H1 (cell line): ENCODE results near the gene DOCK1. TPM values are rescaled to one million over a fixed set of nuclear protein-coding genes. Genes with fewer than 3 reads are reported as not detected.

ENCODE experiments used
- CTCF ChIA-PET: fragments of 300-600 bp; sonication (Branson Sonifier 250); formaldehyde crosslinking; loops from one replicate; lab custom pipeline; 2021; ENCODE audit not compliant: partially characterized antibody; lab: Charles Lee
- POLR2A ChIA-PET: fragments of 300-600 bp; sonication (Branson Sonifier 250); formaldehyde crosslinking; loops from one replicate; lab custom pipeline; 2021; ENCODE audit warnings: inconsistent platforms; ENCODE audit not compliant: partially characterized antibody; lab: Charles Lee
- DNase-seq, 2 experiments: peaks; one replicate each; pipeline versions ENCODE4 v3.0.0 to v3.0.0-alpha.2; 2010 to 2022; ENCODE audit warnings: low spot score in 2 of 2, low read depth in 1 of 2, mixed read lengths in 1 of 2
- FAIRE-seq: peaks from 2 replicates; lab custom pipeline; 2011; peaks lifted over from hg19 to GRCh38; lab: Jason Lieb, UNC
- H2AFZ ChIP-seq: 2 replicates; pipeline ENCODE4 v1.8.1; 2012; ENCODE audit warnings: low read length, inconsistent platforms
- H2AK5ac ChIP-seq: 2 replicates; pipeline ENCODE4 v1.6.1; 2013; ENCODE audit warnings: low read depth, low read length
- H2BK120ac ChIP-seq: replicated peaks from 2 replicates; pipeline ENCODE3; 2013; ENCODE audit warnings: low read depth, low read length, inconsistent platforms
- H2BK12ac ChIP-seq: 2 replicates; pipeline ENCODE4 v1.6.1; 2013; ENCODE audit warnings: low read depth, low read length
- H2BK15ac ChIP-seq: 2 replicates; pipeline ENCODE4 v1.6.1; 2013; ENCODE audit warnings: low read length
- H2BK20ac ChIP-seq: 2 replicates; pipeline ENCODE4 v1.6.1; 2013; ENCODE audit warnings: low read length
- H2BK5ac ChIP-seq: 2 replicates; pipeline ENCODE4 v1.6.1; 2013; ENCODE audit warnings: low read depth, low read length
- H3K14ac ChIP-seq: 2 replicates; pipeline ENCODE4 v1.6.1; 2013; ENCODE audit warnings: inconsistent platforms; ENCODE audit not compliant: insufficient read length
- H3K18ac ChIP-seq: 2 replicates; pipeline ENCODE4 v1.6.1; 2013; ENCODE audit warnings: low read length; ENCODE audit errors: extremely low read depth
- H3K23ac ChIP-seq: 2 replicates; pipeline ENCODE4 v1.6.1; 2013; ENCODE audit warnings: inconsistent platforms; ENCODE audit not compliant: insufficient read length
- H3K23me2 ChIP-seq: 2 replicates; pipeline ENCODE4 v1.6.1; 2013; ENCODE audit warnings: low read depth, low read length
- H3K27ac ChIP-seq: 2 replicates; pipeline ENCODE4 v1.6.1; 2011; ENCODE audit warnings: low read depth, low read length, inconsistent platforms
- H3K27me3 ChIP-seq, 4 experiments: replicated peaks in 1 of 4; 1 replicate in 1 of 4; 2 replicates in 3 of 4; pipeline versions ENCODE4 v1.6.1 to v1.8.1; 2011 to 2013; ENCODE audit warnings: low read length in 3 of 4, mild to moderate bottlenecking in 3 of 4, inconsistent platforms in 2 of 4, mixed read lengths in 2 of 4, moderate library complexity in 1 of 4; ENCODE audit not compliant: control insufficient read depth in 3 of 4, insufficient read depth in 3 of 4; ENCODE audit errors: extremely low read depth in 1 of 4
- H3K36me3 ChIP-seq, 4 experiments: 2 replicates each; pipeline versions ENCODE4 v1.6.1 to v1.8.1; 2011 to 2013; ENCODE audit warnings: mild to moderate bottlenecking in 4 of 4, low read length in 3 of 4, moderate library complexity in 2 of 4, control low read depth in 1 of 4, inconsistent platforms in 1 of 4; ENCODE audit not compliant: insufficient read depth in 4 of 4, control insufficient read depth in 2 of 4
- H3K4ac ChIP-seq: replicated peaks from 2 replicates; pipeline ENCODE3; 2013; ENCODE audit warnings: low read length, low read depth, mixed read lengths, inconsistent platforms; ENCODE audit not compliant: insufficient read length
- H3K4me1 ChIP-seq, 4 experiments: replicated peaks in 1 of 4; 1 replicate in 1 of 4; 2 replicates in 3 of 4; pipeline versions ENCODE4 v1.6.1 to v1.8.1; 2011 to 2013; ENCODE audit warnings: low read length in 3 of 4, inconsistent platforms in 2 of 4, mixed read lengths in 1 of 4; ENCODE audit not compliant: insufficient read depth in 4 of 4, control insufficient read depth in 3 of 4
- H3K4me2 ChIP-seq, 2 experiments: 2 replicates each; pipeline versions ENCODE4 v1.6.1 to v1.8.1; 2011 to 2013; ENCODE audit warnings: low read depth in 2 of 2, low read length in 2 of 2, control low read depth in 1 of 2, inconsistent platforms in 1 of 2, mild to moderate bottlenecking in 1 of 2; ENCODE audit not compliant: insufficient read depth in 1 of 2
- H3K4me3 ChIP-seq, 4 experiments: fragments of 200-600, 300-600 bp in 1 of 4; sonication (generic), shearing (Covaris generic), sonication (Bioruptor Twin) in 1 of 4; 2 replicates each; pipeline versions ENCODE4 v1.5.1 to v1.8.1; 2011 to 2016; ENCODE audit warnings: low read length in 4 of 4, low read depth in 3 of 4, control low read depth in 2 of 4, inconsistent platforms in 2 of 4, mild to moderate bottlenecking in 2 of 4, mixed read lengths in 1 of 4, moderate library complexity in 1 of 4; ENCODE audit not compliant: insufficient read depth in 2 of 4; ENCODE audit errors: extremely low read depth in 1 of 4
- H3K56ac ChIP-seq: replicated peaks from 2 replicates; pipeline ENCODE3; 2013; ENCODE audit warnings: low read depth, mild to moderate bottlenecking, mixed read lengths, low read length, inconsistent platforms; ENCODE audit not compliant: insufficient read length
- H3K79me1 ChIP-seq: 2 replicates; pipeline ENCODE4 v1.6.1; 2013; ENCODE audit warnings: low read depth, low read length, control low read depth
- H3K79me2 ChIP-seq, 2 experiments: 2 replicates each; pipeline versions ENCODE4 v1.6.1 to v1.8.1; 2012 to 2013; ENCODE audit warnings: low read length in 2 of 2, mild to moderate bottlenecking in 2 of 2, inconsistent platforms in 1 of 2; ENCODE audit not compliant: insufficient read depth in 2 of 2, control insufficient read depth in 1 of 2
- H3K9ac ChIP-seq, 4 experiments: replicated peaks in 1 of 4; 1 replicate in 1 of 4; 2 replicates in 3 of 4; pipeline versions ENCODE4 v1.6.1 to v1.8.1; 2011 to 2013; ENCODE audit warnings: low read depth in 3 of 4, low read length in 3 of 4, control low read depth in 2 of 4, mild to moderate bottlenecking in 2 of 4, moderate library complexity in 2 of 4, inconsistent platforms in 1 of 4; ENCODE audit errors: extremely low read depth in 1 of 4
- H3K9me3 ChIP-seq, 2 experiments: 2 replicates each; pipeline versions ENCODE4 v1.6.1 to v1.8.1; 2012 to 2013; ENCODE audit warnings: mild to moderate bottlenecking in 2 of 2, moderate library complexity in 2 of 2, control low read depth in 1 of 2, inconsistent platforms in 1 of 2, low read depth in 1 of 2, low read length in 1 of 2, mixed read lengths in 1 of 2; ENCODE audit not compliant: insufficient read depth in 2 of 2
- H4K20me1 ChIP-seq, 2 experiments: replicated peaks in 1 of 2; 2 replicates each; pipeline versions ENCODE3 to v1.8.1; 2011 to 2013; ENCODE audit warnings: inconsistent platforms in 2 of 2, low read length in 2 of 2, mild to moderate bottlenecking in 1 of 2; ENCODE audit not compliant: insufficient read depth in 2 of 2, control insufficient read depth in 1 of 2
- H4K5ac ChIP-seq: 2 replicates; pipeline ENCODE4 v1.6.1; 2013; ENCODE audit warnings: low read length, low read depth, mixed read lengths, inconsistent platforms; ENCODE audit not compliant: insufficient read length
- H4K8ac ChIP-seq: 2 replicates; pipeline ENCODE4 v1.8.0; 2013; ENCODE audit warnings: mild to moderate bottlenecking, moderate library complexity, low read length, inconsistent platforms; ENCODE audit not compliant: insufficient read depth; ENCODE audit errors: extremely low read depth
- H4K91ac ChIP-seq: replicated peaks from 2 replicates; pipeline ENCODE3; 2013; ENCODE audit warnings: low read length, mixed read lengths, inconsistent platforms; ENCODE audit not compliant: insufficient read length
- ASH2L ChIP-seq: fragments of 200-600, 300-600 bp; sonication (generic); IDR thresholded peaks from one replicate; pipeline ENCODE4 v1.7.1; 2017; ENCODE audit warnings: low read length
- CEBPB ChIP-seq: IDR thresholded peaks from 2 replicates; pipeline ENCODE4 v1.6.1; 2012; ENCODE audit warnings: low read depth, low read length
- CREB1 ChIP-seq: IDR thresholded peaks from 2 replicates; pipeline ENCODE4 v1.6.1; 2012; ENCODE audit warnings: inconsistent platforms
- EP300 ChIP-seq, 2 experiments: IDR thresholded peaks; 1 replicate in 1 of 2; 2 replicates in 1 of 2; pipeline ENCODE4 v1.6.1; 2011 to 2012; ENCODE audit warnings: low read depth in 2 of 2, low read length in 2 of 2, mild to moderate bottlenecking in 2 of 2, borderline replicate concordance in 1 of 2, inconsistent platforms in 1 of 2, moderate library complexity in 1 of 2
- GTF2F1 ChIP-seq: IDR thresholded peaks from 2 replicates; pipeline ENCODE4 v1.6.1; 2012; ENCODE audit warnings: low read depth, low read length, improper control_type of control experiment, borderline replicate concordance
- HDAC2 ChIP-seq, 2 experiments: fragments of 300-600 bp in 1 of 2; sonication (generic) in 1 of 2; IDR thresholded peaks; 2 replicates each; pipeline ENCODE4 v1.6.1; 2011 to 2012; ENCODE audit warnings: low read depth in 2 of 2, low read length in 2 of 2, mild to moderate bottlenecking in 2 of 2, moderate library complexity in 2 of 2, borderline replicate concordance in 1 of 2, inconsistent platforms in 1 of 2
- JUND ChIP-seq: IDR thresholded peaks from 2 replicates; pipeline ENCODE4 v1.6.1; 2011; ENCODE audit warnings: mild to moderate bottlenecking, improper control_type of control experiment, low read length
- POLR2AphosphoS5 ChIP-seq: IDR thresholded peaks from 2 replicates; pipeline ENCODE4 v1.6.1; 2011; ENCODE audit warnings: low read depth, low read length
- RXRA ChIP-seq: IDR thresholded peaks from 2 replicates; pipeline ENCODE4 v1.6.1; 2011; ENCODE audit warnings: low read depth, mild to moderate bottlenecking, low read length, moderate library complexity; ENCODE audit not compliant: insufficient read depth
- SAP30 ChIP-seq: fragments of 300-600 bp; sonication (generic); IDR thresholded peaks from 2 replicates; pipeline ENCODE4 v1.7.1; 2012; ENCODE audit warnings: low read length, moderate library complexity, mild to moderate bottlenecking, inconsistent platforms; ENCODE audit not compliant: insufficient read depth, insufficient replicate concordance
- SIN3A ChIP-seq, 2 experiments: IDR thresholded peaks in 1 of 2; conservative IDR thresholded peaks in 1 of 2; 2 replicates each; pipeline ENCODE4 v1.6.1; 2011 to 2012; ENCODE audit warnings: low read length in 2 of 2, improper control_type of control experiment in 1 of 2, low read depth in 1 of 2, mild to moderate bottlenecking in 1 of 2
- SP2 ChIP-seq: IDR thresholded peaks from 2 replicates; pipeline ENCODE4 v1.6.1; 2012; ENCODE audit warnings: mild to moderate bottlenecking, low read length, inconsistent platforms
- TAF1 ChIP-seq: IDR thresholded peaks from 2 replicates; pipeline ENCODE4 v1.6.1; 2011; ENCODE audit warnings: mild to moderate bottlenecking, low read depth, low read length
- TBP ChIP-seq: IDR thresholded peaks from 2 replicates; pipeline ENCODE4 v1.6.1; 2011; ENCODE audit warnings: low read depth, low read length, improper control_type of control experiment
- TCF12 ChIP-seq: IDR thresholded peaks from 2 replicates; pipeline ENCODE4 v1.6.1; 2011; ENCODE audit warnings: low read depth, mild to moderate bottlenecking, low read length
- ZNF274 ChIP-seq: IDR thresholded peaks from 2 replicates; pipeline ENCODE4 v1.7.0; 2012; ENCODE audit warnings: low read length, borderline replicate concordance; ENCODE audit errors: extremely low read depth
- WGBS, 2 experiments: shearing (Covaris generic) in 1 of 2; methylation state at CpG; one replicate each; pipeline versions ENCODE4 v1.1.6 to v1.1.7; 2013 to 2015; ENCODE audit warnings: low lambda C conversion rate in 2 of 2, mixed read lengths in 2 of 2, inconsistent platforms in 1 of 2, low coverage in 1 of 2, missing lambda C conversion rate in 1 of 2; ENCODE audit not compliant: insufficient replicate concordance in 2 of 2, insufficient coverage in 1 of 2, insufficient read length in 1 of 2; ENCODE audit errors: extremely low coverage in 1 of 2, missing lambda C conversion rate in 1 of 2; 5-methylcytosine and 5-hydroxymethylcytosine counted together
- polyA plus RNA-seq, 7 experiments: library from polyadenylated mRNA; depleted of rRNA in 3 of 7; stranded (reverse) in 5 of 7; unstranded in 2 of 7; fragments of >200 nt in 5 of 7; fragments of 200-250 nt in 2 of 7; gene quantifications; 1 replicate in 5 of 7; 2 replicates in 1 of 7; 4 replicates in 1 of 7; pipeline versions ENCODE4 v1.2.1 to v1.2.3, GENCODE V29; 2011 to 2013; ENCODE audit warnings: missing spikeins in 2 of 7, mixed read lengths in 2 of 7
- total RNA-seq: library from RNA; stranded (reverse); fragmentation: NEBNext Ultra II Directional; extraction: Animal tissue kit (Norgen Biotek cat#: 25700); gene quantifications from 2 replicates; pipeline ENCODE4 v1.2.1, GENCODE V29; 2021

The DOCK1 gene
- total and polyA plus RNA-seq, 2 of the 8 experiments (the other 6 are each of a cell fraction or from before 2014, with no cell fraction given): 11.6 to 53.0 TPM

DNA sequence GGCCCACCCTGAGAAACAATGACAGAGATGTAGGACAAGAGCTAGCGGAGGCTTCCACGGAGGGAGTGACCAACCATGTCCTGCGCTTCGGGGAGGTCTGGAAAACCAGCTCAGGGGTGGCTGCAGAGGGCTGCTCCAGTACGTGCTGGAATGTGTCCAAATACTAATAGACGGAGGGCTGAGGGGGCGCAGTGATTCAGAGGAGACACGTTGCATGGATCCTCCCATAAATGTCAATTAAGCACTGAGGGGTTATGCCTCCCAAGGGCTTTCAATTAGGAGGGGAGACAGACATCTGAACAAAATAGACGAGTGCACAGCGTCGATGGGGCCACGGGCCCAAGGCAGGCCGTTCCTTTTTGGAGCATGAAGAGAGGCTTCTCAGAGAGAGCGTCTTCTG is 592.9 kb downstream of the DOCK1 start:
- H4K8ac ChIP-seq: no peak overlapping the region
- no peak overlapping the region for H3K18ac ChIP-seq
- no peak overlapping the region for H3K56ac ChIP-seq
- DNase-seq: no peak
- no peaks in the 10 kb centered on the region for H4K20me1 ChIP-seq
- H3K4me1 ChIP-seq: no peaks in the 10 kb centered on the region
- H3K4me2 ChIP-seq: no peak overlapping the region
- WGBS, 2 experiments: 91% methylated on average over 14 of the region's 14 CpGs; no CpG with 5 or more reads in 1 of the 2 experiments
- no peaks in the 10 kb centered on the region for H3K23me2 ChIP-seq
- H2BK5ac ChIP-seq: no peak overlapping the region
- ChIA-PET CTCF (no interaction called here), POLR2A (no interaction called here)
- no peak overlapping the region for H4K91ac ChIP-seq
- H3K27ac ChIP-seq: no peak overlapping the region
- no peak overlapping the region for H3K4me3 ChIP-seq
- H3K4ac ChIP-seq: no peak overlapping the region
- no peaks in the 10 kb centered on the region for H3K27me3 ChIP-seq
- H2AK5ac ChIP-seq: no peak overlapping the region
- H3K79me1 ChIP-seq: no peaks in the 10 kb centered on the region
- no peak overlapping the region for H3K23ac ChIP-seq
- H2BK120ac ChIP-seq: no peak overlapping the region
- no peaks in the 10 kb centered on the region for H3K79me2 ChIP-seq
- no peak overlapping the region for H2BK15ac ChIP-seq
- no peak overlapping the region for H2BK12ac ChIP-seq
- no peak for FAIRE-seq
- no peak overlapping the region for H2AFZ ChIP-seq
- no peak overlapping the region for H2BK20ac ChIP-seq
- H3K9ac ChIP-seq: no peak overlapping the region
- H3K9me3 ChIP-seq: no peaks in the 10 kb centered on the region
- no peak overlapping the region for H3K14ac ChIP-seq
- no peak overlapping the region for H4K5ac ChIP-seq
- H3K36me3 ChIP-seq: no peaks in the 10 kb centered on the region
- TF ChIP-seq ZNF274: no peak
- no peak for TF ChIP-seq HDAC2 (IDR thresholded peaks at IDR 0.05; ENCODE audit: borderline replicate concordance in 1 of 2, low read depth in 2 of 2, low read length in 2 of 2)
- TF ChIP-seq TAF1: no peak
- no peak for TF ChIP-seq CREB1
- no peak for TF ChIP-seq TCF12
- TF ChIP-seq RXRA: no peak
- no peak for TF ChIP-seq EP300 (IDR thresholded peaks at IDR 0.05; ENCODE audit: borderline replicate concordance in 1 of 2, low read depth in 2 of 2, low read length in 2 of 2)
- TF ChIP-seq TBP: no peak
- no peak for TF ChIP-seq SAP30
- TF ChIP-seq JUND: no peak
- TF ChIP-seq SIN3A (conservative IDR thresholded peaks at IDR 0.05 in 1 of 2, IDR thresholded peaks at IDR 0.05 in 1 of 2; ENCODE audit: low read depth in 1 of 2, low read length in 2 of 2): no peak
- TF ChIP-seq CEBPB: no peak
- no peak for TF ChIP-seq ASH2L
- TF ChIP-seq SP2: no peak
- TF ChIP-seq POLR2AphosphoS5: no peak
- no peak for TF ChIP-seq GTF2F1
